Frontal cortex (tissue), 4 donors: ENCODE results near the gene BRD9. TPM values are rescaled to one million over a fixed set of nuclear protein-coding genes. Genes with fewer than 3 reads are reported as not detected.
"Not testable (repeated sequence)": the region's sequence is repeated elsewhere in the genome, so short reads cannot be mapped to it uniquely, and the experiment has no call there.

Experiments used
- DNase-seq, 2 donors: peaks; one replicate each; pipeline ENCODE4 v3.0.0; 2012; ENCODE audit warnings: low spot score in 2 of 2
- FAIRE-seq: peaks from 2 replicates; lab custom pipeline; 2012; peaks lifted over from hg19 to GRCh38; lab: Jason Lieb, UNC
- total RNA-seq: library from RNA; depleted of rRNA; stranded (reverse); fragments of >200 nt; gene quantifications from one replicate; pipeline ENCODE4 v1.2.3, GENCODE V29; 2014
- donor health status: control.
- donor health status: control.
- donor health status: control.

Gene BRD9
- total RNA-seq, 1 donor from 2014 or later: 43.2 TPM

DNA sequence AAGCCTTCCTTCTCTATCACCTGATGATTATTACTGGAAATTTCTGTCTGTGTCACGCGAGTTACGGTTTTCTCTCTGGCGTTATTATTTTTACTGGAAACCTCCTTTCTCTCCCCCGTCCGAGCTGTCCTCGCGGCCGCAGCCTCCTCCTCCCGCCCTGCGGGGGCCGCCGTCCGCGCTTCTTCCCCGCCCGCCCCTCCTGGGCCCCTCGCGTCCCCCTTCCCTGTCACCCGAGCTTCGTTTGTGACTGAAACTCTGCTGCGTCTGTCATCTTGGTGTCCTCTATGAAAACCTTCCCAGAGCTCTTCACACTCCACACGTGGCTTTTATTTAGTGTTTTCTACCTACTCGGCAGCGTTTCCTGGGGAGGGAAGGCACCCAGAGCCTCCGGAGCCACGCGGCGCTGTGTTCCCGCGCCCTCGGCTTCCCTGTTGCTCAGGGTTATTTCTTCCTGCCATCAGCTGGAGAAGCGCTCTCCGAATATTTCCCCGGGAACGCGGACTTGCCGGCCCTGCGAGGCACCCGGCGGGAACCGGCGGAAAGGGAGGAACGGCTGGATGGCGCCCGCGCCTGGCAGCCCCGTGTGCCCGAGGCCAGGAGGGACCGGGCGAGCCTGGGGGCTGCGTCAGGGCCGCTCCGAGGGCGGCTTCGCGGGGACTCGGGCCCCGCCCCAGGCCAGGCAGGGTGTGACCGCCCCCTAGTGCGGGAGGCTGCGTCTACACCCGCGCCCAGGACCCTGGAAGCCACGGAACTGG is 34.0 kb upstream of the BRD9 start:
- peak; percentile 55 to 63 for DNase-seq
- no peak for FAIRE-seq

DNA sequence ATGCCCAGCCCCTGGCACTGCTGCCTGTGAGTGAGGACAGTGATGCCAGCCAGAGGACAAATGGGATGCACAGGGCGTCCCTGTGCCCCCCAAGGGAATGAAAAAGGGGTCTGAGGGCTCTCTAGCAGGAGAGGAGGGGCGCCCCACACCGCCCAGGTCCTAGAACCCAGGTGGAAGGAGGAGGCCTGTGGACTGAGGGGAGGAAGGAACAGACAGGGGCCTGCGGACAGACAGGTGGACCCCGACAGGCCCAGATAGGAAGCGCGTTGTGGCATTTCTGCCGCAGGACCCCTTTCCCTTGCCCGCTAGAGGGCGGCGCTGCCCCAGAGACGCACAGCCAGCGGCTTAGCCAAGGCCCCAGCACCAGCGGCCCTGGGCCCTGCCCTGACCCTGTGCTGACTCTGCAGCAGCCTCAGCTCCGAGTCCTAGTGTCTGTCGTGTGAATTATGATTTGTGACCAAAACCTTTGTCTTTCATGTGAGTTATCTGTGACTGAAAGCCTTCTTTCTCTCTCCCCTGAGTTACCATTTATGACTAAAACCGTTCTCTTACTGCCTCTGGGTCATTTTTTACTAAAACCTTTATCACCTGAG is 30.8 kb upstream of the BRD9 start:
- no peak for FAIRE-seq
- peak; percentile 71 to 81 for DNase-seq

DNA sequence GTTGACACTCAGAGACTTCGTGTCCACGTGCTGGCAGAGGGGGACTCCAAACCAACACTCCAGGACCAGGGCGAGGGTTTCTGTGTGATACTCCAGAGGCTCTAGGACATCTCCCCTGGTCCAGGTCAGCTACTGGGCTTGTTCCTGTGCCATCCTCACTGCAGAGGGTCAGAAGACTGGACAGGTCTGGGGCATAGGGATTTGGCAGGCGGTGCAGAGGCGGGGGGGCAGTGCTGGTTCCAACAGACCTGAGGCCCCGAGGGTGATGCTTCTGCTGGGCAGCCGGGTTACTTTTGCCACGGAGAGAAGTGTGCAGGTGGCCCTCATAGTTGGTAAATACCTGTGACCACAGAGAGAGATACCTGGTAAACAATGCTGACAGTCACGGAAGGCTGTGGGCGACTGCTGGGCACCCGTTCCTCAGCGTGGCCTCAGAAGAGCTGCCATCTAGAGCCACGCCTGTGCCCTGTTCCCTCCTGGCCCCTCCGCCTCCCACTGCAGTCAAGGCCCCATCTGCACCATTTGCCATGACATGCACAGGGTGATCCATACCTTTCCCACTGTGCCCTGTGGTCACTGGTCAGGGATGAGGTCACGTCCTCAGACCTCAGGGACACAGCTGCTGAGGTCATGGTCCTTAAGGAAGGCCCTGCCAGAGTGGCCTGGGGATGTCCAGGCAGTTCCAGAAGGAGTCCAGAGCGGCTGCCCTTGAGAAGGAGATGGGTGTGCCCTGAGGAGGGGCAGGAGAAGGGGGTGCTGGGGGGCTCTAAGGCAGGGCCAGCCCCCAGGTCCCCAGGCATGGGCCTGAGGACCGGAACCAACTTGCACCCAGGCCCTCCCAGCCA is 30.1 kb upstream of the BRD9 start:
- DNase-seq (no peak), FAIRE-seq (no peak)

DNA sequence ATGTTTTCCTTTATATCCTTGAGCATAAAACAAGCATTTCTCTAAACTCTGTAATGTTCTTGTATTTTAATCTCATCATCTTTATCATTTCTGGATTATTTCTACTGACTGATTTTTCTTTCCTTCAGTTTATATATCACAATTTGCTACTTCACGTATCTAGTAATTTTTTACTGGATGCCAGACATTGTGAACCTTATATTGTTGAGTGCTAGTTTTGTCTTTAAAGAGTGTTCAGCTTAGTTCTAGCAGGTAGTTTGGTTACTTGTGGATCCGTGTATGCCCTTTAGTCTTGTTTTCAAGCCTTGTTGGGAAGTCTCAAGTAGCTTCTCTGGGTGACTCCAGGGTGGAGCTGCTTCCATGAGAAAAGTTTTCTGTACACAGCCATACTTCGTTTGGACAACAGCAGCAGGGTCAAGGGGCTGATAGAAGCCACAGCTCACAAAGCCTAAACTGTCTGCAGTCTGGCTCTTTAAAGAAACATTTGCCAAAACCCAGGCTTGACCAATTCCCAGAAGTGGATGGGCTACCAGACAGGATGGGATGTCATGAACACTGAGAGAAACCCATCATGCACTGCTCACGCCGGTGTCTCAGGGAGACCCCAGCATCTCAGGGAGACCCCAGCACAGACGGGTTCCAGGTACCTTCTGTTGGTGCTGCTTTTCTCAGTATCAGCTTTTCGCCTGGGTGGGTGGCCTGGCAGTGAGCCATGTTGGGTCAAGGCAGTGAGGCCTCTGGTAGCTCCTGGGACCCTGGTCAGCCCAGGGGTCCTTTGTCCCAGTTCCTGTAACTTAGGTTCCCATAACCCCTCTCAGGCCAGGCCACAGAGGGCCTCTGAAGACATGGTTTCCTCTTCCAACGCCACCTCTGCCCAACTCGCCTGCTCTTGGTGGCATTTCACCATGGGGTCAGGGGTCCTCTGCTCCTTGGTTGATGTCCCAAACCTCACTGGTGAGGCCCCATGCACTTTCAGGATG is 29.1 kb upstream of the BRD9 start:
- DNase-seq (no peak), FAIRE-seq (no peak)

DNA sequence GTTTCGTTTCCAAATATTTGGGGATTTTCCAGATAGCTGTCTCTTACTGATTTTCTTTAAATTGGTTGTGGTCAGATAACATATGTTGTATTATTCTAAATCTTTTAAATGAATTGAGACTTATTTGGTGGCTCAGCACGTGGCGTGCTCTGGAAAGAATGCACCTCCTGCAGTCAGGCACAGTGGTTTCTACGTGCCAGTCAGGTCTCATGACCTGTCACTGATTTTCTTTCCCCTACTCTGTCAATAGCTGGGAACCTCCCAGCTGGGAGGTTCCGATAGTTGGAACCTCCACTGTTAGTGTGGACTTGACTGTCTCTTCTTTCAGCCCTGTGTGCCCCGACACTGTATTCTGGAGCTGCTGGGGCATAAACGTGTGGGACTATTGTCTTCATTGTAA is 27.7 kb upstream of the BRD9 start:
- FAIRE-seq (no peak), DNase-seq (no peak)

DNA sequence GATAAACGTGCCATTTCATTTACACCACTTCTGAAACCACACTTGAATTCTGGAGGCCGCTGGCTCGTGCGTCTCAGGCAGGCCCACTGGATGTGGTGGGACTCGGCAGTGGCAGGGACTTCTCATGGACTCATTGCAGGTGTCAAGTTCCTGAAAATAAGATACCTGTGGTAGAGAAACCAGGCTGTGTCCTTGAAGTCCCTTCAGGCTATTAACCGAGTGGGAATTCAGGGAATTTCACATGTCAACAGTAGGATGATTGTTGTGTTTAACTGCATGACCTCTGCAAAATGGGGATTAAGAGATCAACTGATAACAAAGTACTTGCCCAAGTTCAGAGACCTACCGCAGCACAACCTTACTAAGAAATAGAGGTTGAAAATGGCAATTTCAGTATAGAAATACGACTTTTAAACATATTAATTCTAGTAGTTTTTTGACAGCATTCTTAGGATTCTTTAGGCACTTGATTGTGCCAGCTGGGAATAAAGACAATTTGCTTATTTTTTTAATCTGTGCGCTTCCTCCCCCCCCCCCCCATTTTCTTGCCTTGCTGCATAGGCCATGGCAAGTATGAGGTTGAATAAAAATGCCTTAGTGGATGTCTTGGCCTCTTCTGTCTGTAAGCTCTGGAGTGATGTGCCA is 26.9 kb upstream of the BRD9 start:
- no peak for DNase-seq
- no peak for FAIRE-seq

DNA sequence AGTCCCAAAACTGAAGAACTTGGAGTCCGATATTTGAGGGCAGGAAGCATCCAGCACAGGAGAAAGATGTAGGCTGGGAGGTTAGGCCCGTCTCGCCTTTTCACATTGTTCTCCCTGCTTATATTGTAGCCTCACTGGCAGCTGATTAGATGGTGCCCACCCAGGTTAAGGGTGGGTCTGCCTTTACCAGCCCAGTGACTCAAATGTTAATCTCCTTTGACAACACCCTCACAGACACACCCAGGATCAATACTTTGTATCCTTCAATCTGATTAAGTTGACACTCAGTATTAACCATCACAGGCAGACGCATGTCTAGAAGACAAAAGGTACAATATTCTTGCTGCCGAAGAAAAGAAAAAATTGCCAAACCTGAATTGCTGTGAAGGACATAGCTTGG is 26.1 kb upstream of the BRD9 start:
- DNase-seq, FAIRE-seq: not testable (repeated sequence)

DNA sequence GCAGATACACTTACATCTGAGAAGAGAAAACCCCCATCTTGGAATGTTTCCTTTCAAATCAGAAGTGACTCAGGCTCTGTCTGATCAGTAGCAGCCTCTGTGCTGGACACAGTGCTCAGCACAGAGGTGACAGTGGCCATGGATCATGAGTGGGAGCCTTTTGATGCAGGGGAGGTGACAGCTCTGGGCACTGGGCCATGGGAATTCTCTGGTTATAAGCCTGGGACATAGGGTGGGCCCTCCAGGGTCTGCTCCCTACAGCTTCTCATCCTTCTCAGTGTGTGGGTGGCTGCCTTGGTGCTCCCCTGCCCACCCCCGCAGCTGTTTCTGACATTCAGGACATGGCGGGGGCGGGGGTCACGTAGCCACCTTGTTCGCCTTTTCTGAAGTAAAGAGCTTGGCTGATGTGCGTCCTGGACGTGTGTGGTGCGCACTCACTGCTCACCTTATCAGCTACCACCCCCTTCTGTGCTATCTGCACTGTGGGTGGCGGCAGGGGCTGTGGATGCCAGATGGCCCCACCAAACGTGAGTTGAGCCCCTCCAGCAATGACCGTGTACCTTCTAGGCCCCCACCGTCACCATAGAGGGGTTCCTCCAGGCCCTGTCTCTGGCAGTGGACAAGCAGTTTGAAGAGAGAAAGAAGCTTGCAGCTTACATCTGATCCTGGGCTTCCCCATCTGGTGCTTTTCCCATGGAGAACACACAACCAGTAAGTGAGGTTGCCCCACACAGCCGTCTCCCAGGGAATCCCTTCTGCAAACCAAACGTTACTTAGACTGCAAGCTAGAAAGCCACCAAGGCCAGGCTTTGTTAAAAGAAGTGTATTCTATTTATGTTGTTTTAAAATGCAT is 24.1 kb upstream of the BRD9 start:
- FAIRE-seq: no peak
- DNase-seq: no peak

DNA sequence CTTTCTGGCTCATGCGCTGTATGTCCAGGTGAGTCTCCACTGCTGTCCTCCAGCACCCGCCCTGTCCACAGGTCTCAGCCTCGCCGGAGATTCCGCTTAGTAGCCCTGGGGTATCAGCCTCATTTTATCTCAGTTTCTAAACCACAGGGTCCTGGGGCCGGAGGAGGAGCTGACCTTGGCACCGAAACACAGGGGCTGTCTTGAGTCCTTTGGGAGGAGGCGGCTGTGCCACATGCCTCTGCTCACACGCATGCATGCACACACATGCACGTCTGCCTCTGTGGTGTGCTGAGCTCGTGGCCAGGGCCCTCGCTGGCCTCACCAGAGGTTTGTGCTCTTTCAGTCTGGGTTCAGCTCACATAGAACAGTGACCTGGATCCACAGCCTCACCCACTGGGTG is 23.3 kb upstream of the BRD9 start:
- no peak for DNase-seq
- no peak for FAIRE-seq

DNA sequence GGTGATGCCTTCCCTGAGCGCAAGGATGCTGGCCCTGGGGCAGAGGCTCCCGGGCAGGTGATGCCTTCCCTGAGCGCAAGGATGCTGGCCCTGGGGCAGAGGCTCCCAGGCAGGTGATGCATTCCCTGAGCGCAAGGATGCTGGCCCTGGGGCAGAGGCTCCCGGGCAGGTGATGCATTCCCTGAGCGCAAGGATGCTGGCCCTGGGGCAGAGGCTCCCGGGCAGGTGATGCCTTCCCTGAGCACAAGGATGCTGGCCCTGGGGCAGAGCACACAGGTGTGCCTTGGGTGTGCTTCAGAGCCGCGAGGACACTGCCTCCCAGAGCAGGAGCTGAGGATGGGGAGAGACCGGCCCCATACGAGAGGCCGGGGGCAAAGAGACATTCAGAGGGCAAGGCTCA is 22.7 kb upstream of the BRD9 start:
- FAIRE-seq, DNase-seq: not testable (repeated sequence)

DNA sequence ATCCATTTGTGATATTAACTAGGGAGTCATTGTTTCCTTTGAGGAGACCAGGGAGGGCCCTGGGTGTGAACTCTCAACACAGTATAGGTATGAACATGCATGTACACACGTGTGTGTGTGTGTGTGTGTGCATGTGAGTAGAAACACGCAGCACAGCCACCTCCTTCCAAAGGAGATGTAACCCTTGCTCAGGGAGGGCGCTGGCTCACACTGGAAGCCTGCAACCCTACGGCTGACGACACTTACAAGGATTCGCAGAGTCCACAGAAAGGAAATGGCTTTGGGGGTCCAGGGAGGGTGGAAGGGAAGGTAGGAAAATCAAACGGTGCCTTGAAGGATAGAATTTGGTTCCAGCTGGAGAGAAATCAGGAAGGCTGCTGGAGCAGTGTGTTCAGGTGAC is 22.0 kb upstream of the BRD9 start:
- FAIRE-seq (no peak), DNase-seq (no peak)

DNA sequence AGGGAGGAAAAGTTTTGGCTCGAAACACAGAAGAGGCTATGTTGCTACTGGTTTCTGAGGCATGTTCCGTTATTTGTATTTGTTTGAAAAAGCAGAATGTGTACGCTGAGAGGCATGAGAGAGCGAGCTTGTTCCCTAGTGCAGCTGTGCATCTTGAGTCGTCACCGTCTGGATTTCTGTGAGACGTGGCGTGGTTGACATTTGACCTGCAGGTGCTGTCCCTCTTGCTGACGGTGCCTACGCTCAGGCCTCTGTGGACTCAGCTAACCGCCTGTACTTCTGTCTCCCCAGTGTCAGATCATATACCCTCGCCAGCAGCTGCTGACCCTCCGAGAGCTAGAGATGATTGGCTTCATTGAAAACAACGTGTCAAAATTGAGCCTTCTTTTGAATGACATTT is 21.6 kb upstream of the BRD9 start:
- no peak for FAIRE-seq
- DNase-seq: no peak

DNA sequence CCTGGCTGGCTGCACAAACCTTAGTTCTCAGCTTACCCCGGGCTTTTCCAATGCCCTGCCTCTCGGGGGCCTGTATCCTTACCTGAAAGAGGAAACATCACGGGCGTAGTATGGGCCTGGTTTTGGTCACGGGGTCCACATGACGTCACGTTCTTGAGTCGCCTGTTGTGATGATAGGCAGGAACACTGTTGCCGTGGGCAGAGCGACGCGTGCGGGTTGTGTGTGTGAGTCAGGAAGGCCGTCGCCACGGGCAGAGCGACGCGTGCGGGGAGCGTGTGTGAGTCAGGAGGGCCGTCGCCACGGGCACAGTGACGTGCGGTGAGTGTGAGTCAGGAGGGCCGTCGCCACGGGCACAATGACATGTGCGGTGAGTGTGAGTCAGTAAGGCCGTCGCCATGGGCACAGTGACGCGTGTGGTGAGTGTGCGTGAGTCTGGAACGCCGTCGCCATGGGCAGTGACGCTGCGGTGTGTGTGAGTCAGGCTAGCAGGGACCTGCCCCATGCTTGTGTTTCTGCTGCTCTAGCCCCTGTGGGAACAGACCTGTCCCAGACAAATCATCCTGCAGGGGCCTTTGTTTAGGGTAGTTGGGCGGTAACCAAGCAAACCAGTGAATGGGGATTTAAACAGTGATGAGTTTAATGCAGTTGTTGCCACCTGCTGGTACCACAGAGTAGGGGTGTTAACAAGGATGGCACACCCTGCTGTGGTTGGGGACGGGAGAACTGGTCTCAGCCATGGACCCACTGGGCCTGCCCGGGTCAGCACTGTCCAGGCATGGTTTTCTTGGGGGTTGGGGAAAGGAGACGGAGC is 19.9 kb upstream of the BRD9 start:
- FAIRE-seq (no peak), DNase-seq (peak in 1 of 2 donors; percentile 47)

DNA sequence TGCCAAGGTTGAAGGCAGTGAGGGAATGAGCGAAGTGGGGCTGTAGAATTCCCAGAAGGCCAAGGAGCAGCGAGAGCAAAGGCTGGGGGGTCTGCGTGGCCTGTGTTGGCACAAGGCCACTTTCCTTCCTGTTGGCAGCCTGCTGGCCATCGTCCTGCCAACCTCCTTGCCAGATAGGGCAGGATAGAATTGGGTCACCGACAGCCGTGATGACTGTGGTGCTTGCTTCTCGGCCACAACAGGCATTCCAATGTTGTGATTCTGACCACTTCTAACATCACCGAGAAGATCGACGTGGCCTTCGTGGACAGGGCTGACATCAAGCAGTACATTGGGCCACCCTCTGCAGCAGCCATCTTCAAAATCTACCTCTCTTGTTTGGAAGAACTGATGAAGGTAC is 19.0 kb upstream of the BRD9 start:
- DNase-seq (no peak), FAIRE-seq (no peak)

DNA sequence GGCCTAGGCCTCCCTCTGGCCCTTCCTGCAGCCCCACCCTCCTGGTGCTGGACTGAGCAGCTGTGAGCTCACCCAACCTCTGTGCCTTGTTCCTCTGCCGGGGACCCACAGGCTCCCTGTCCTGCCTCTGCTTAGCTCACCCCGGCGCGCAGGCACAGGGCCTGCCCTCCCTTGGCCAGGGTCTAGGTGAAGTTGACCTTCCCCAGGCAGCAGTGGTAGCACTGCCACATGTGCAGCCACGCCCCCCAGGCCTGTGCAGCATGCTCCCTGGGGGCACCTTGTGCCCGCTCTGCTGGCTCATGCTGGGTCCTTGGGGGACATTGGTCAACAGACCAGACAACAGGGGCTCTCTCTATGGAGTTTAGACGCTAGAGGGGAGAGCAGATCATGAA is 18.2 kb upstream of the BRD9 start:
- DNase-seq (no peak), FAIRE-seq (no peak)

DNA sequence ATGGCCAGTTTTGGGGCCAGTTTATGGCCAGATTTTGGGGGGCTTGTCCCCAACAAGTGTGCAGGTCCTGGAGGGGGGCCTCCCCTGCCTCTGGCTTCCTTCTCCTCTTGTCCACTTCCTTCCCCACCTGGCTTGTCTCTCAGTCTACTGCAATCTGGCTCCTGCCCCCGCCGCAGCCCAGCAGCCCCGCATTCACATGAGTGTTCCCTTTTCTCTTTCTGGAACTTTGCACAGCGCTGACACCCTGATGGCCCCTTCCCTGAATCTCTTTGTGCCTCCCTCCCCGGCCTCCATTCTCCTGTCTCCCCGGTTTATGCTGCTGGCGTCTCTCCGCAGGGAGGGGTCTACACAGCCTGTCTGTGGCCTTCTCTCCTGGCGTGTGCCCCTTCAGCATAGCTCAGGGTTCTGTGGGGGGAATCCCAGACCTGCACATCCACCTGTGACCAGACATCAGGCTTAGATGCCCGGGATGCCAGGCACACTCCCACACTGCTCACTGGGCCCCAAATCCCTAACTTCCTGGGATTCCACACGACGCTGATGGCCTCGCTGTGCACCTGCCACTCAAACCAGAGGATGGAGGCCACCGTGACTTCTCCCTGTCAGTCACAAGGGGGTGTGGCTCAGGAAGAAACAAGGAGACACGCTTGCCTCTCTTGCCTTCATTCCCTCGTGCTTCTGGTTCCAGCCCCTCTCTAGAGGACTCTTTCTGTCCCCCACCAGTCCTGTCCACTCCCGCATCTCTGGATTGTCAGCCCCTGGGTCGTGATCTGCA is 17.6 kb upstream of the BRD9 start:
- FAIRE-seq (no peak), DNase-seq (no peak)

DNA sequence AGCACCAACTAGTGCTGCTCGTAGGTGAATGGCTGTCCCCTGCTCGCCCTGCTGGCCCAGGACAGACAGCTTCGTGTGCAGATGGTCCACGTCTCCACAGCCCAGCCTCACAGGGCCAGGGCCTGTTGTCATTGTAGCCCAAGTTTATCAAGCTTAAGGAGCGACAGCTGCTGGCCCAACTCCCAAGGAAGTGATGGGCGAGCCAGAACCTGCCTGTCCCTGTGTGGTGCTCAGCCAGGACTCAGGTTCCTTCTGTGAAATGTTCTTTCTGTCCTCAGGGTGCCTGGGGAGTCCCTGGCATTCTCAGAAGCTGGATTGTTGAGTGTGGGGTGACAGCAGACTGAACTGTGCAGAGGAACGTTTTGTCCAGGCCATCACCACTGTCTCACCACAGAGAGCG is 16.5 kb upstream of the BRD9 start:
- DNase-seq (no peak), FAIRE-seq (no peak)
